ENCODE measurements around the gene PLAGL1.

PLAGL1 gene

DNA sequence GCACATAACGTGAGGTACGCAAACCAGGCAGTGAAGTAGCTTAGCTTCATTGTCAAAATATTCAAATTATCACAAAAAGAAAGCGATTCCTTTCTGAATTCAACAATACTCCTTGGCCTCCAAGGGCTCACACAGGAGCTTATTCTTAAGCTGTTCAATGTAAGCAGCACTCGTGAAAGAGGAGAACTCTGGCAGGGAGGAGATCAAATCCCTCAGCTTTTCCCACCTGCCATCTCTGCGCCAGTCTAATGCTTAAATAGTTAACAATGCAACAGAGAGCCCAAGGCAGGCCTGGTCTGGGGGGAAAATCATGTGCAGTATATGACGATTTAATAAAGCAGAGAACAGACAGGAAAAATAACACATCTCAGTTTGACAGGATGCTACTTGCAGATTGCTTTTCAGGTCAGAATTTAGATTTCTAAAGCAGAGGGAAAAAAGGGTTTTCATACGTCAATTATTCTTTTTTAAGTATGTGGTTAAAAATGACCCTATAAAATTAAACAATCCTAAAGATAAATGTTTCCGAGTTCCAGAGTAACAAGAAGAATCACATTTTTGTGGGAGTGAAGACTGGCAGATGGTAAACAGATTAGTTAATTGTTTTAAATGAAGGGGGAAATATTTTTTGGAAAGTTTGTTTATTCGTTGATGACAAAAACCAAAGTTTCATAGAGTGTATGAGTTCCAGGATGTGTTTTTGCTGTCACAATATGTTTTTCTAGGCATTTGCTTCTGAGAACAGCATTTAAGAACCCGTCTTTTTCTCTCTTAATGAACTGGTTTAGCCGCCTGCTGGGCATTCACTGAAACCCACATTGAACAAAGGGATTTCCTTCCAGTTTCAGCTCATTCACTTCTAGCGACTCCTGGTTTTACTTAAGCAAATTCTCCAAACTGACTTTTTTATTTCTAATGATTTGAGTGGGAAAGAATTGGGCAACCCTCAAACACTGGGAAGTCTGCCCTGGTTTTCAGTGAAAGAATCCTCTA lies 45.9 kb downstream of the PLAGL1 start:
- no peak for TF ChIP-seq POLR2A (IDR thresholded peaks at IDR 0.05; ENCODE audit: low read depth, low read length)
- TF ChIP-seq POLR2AphosphoS5 (IDR thresholded peaks at IDR 0.05; ENCODE audit: low read depth, low read length), result no peak
- no peak for TF ChIP-seq TAF1 (IDR thresholded peaks at IDR 0.05; ENCODE audit: borderline replicate concordance, low read depth, low read length)
- DNase-seq (ENCODE audit: insufficient read length) (no peak), FAIRE-seq (no peak)

DNA sequence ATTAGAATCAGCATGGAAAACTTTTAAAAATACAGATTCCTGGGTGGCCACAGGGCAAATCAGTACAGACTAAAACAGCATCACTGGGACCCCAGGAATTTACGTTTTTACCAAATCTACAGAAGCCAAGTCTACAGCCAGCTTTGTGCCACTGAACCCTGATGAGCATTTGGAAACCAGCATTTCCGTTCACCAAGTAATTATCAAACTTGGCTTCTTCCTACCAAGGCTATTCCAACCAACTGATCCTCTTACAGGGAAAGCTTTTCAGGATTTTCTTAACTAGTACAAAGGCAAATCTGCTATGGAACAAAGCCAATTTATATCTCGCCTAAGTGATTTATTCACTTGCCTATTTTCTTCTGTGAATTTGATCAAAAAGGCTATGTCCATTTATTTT lies 47.0 kb downstream of the PLAGL1 start:
- DNase-seq (ENCODE audit: insufficient read length) (no peak), FAIRE-seq (no peak)
- TF ChIP-seq POLR2AphosphoS5 (IDR thresholded peaks at IDR 0.05; ENCODE audit: low read depth, low read length) (no peak), TAF1 (IDR thresholded peaks at IDR 0.05; ENCODE audit: borderline replicate concordance, low read depth, low read length) (no peak), POLR2A (IDR thresholded peaks at IDR 0.05; ENCODE audit: low read depth, low read length) (no peak)

DNA sequence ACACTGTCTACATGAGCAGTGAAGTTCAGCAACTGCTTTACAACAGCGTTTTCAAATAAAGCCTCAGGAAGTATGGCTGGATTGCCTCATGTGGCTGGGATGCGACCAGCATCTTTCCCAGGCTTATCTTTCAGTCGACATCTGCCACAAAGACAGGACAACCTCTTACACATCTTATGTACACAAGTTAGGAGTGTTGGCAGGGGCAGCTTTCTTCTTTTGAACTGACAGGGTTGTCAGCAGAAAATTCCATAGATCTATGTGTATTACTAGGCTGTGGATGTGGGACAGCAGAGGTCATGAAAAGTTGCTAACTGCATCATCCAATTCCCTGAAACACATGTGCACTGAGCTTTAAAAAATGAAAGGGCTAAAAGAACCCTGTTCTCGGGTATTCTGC lies 48.1 kb downstream of the PLAGL1 start:
- TF ChIP-seq POLR2AphosphoS5 (IDR thresholded peaks at IDR 0.05; ENCODE audit: low read depth, low read length), result no peak
- TF ChIP-seq POLR2A (IDR thresholded peaks at IDR 0.05; ENCODE audit: low read depth, low read length), result no peak
- TF ChIP-seq TAF1 (IDR thresholded peaks at IDR 0.05; ENCODE audit: borderline replicate concordance, low read depth, low read length), result no peak
- no peak for DNase-seq (ENCODE audit: insufficient read length)

DNA sequence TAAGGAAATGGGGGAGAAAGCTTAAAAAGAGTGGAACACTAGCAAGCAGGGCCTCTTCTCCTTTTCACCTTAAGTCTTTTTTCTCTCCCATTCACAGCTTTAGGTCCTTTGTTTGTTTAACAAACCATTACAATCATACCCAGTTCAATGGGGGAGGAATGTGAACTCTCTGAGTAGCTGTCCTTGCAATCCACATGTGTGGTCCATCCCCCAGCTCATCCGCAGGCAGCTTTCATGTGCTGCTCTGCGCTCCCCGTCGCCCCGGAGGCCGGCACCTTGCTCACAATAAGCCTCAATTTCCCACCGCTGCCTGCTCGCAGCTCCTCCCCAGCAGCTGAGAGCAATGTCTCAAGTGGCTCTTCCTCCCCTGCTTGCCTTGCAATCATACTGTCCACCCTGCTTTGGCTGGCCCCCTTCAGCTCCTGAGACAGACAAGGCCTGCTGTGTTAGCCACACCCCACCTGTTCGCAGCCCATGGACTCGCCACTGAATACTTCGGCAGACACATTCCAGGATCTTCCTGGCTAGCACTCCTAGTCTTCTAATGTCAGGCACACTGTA lies 49.1 kb downstream of the PLAGL1 start:
- no peak for FAIRE-seq
- TF ChIP-seq TAF1 (IDR thresholded peaks at IDR 0.05; ENCODE audit: borderline replicate concordance, low read depth, low read length), result no peak
- TF ChIP-seq POLR2A (IDR thresholded peaks at IDR 0.05; ENCODE audit: low read depth, low read length), result no peak
- DNase-seq (ENCODE audit: insufficient read length), result no peak

More for the DNA sequence above, 48.1 kb downstream of the PLAGL1 start:
- FAIRE-seq, result no peak

DNA sequence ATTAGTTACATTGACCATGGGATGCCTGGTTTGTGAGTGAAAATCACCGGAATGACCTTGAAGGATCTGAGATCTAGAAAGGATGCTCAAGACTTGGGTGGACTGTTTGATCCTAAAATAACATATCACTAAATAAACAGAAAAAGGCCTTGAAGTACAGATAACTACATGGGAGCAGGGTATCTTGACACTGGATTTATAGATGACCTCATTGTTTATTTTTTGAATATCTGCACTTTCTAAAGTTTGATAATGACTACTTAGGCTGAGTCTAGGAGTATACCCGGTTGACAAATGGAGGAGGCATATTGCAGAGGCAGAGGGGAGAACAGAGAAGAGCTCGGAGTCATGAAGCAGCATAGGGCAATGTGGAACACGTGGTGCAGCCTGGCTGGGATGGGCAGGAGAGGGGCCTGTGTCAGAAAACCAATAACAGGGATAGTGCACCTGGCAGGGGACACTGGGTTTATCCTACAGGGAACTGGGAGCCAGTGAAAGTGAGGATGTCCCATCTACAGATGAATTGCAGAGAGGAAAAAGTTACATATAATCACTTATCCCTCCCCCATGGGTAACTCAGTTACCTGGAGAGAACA lies 50.3 kb downstream of the PLAGL1 start:
- FAIRE-seq (no peak), DNase-seq (ENCODE audit: insufficient read length) (no peak)
- TF ChIP-seq TAF1 (IDR thresholded peaks at IDR 0.05; ENCODE audit: borderline replicate concordance, low read depth, low read length) (no peak), POLR2AphosphoS5 (IDR thresholded peaks at IDR 0.05; ENCODE audit: low read depth, low read length) (no peak), POLR2A (IDR thresholded peaks at IDR 0.05; ENCODE audit: low read depth, low read length) (no peak)

DNA sequence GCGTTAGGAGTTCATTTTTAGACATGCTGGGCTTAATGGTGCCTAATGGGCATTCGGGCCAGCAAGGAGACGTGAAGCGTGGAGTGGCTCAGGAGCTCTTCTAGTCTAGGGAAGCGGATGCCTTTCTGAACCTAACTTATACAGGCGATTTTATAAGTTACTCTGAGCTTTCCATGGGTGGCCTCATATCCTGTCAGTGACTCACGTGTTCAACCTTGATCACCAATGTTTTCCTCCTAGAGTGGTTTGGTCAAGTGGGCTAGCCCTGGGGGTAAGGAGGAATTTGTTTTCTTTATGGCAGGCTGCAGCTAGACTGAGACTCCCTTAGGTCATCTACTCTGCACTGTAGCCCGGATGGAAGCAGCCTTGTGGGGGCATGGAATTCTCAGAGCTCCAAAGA lies 52.1 kb downstream of the PLAGL1 start:
- no peak for DNase-seq (ENCODE audit: insufficient read length)
- no peak for TF ChIP-seq POLR2AphosphoS5 (IDR thresholded peaks at IDR 0.05; ENCODE audit: low read depth, low read length)
- no peak for TF ChIP-seq TAF1 (IDR thresholded peaks at IDR 0.05; ENCODE audit: borderline replicate concordance, low read depth, low read length)
- TF ChIP-seq POLR2A (IDR thresholded peaks at IDR 0.05; ENCODE audit: low read depth, low read length), result no peak
- no peak for FAIRE-seq

DNA sequence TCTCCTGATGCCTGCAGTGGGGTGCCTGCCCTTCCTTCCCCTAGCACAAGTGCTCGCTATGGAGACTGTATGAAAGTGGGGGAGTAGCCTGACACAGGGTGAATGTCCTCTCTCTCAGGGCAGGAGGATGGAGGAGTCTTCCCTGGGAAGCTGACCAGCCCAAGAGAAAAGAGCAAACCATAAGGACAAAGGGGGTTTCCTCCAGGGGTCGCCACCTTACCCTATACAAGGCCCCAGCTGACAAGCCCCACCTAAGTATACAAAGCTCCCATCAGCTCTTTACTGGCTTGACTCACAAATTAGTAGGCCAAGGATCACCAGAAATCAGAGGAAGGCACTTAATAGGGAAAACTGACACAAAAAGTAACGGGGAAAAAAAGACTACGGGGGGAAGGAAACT lies 54.1 kb downstream of the PLAGL1 start:
- DNase-seq (ENCODE audit: insufficient read length) (no peak), FAIRE-seq (no peak)
- TF ChIP-seq TAF1 (IDR thresholded peaks at IDR 0.05; ENCODE audit: borderline replicate concordance, low read depth, low read length) (no peak), POLR2AphosphoS5 (IDR thresholded peaks at IDR 0.05; ENCODE audit: low read depth, low read length) (no peak), POLR2A (IDR thresholded peaks at IDR 0.05; ENCODE audit: low read depth, low read length) (no peak)

DNA sequence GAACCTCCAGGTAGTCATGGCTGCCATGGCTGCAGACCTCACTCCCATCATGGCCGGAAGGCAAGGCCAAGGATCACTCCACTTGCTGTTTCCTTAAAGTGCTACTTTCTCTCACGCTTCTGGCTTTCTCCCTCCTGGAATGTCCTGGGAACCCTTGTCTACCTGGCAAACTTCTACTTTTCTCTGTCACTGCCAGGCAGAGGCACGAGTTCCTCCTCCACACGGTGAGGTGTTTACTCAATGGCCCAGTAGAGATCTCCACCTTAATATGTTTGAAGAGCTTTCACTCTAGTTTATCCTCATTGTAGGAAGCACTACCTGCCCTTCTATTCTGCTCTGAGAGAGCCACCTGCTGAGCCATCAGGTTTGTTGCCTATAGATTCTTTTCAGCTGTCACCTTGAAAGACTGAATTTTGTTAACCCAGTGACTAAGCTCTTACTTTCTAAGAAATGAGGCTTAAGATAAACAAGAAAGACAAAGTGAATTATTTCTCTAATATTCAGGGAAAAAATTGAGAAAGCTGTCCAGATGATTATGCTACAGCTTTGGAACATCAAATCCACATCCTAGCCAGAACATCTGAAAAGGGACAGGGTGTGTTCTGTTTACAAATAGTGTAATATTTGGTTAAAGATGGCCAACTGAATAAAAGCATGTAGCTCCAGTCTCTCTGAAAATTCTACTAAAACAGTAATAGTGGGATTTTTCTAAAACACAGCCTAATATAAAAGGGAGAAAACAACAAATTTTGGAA lies 54.9 kb downstream of the PLAGL1 start:
- no peak for FAIRE-seq
- DNase-seq (ENCODE audit: insufficient read length), result no peak
- TF ChIP-seq POLR2A (IDR thresholded peaks at IDR 0.05; ENCODE audit: low read depth, low read length) (no peak), TAF1 (IDR thresholded peaks at IDR 0.05; ENCODE audit: borderline replicate concordance, low read depth, low read length) (no peak), POLR2AphosphoS5 (IDR thresholded peaks at IDR 0.05; ENCODE audit: low read depth, low read length) (no peak)

DNA sequence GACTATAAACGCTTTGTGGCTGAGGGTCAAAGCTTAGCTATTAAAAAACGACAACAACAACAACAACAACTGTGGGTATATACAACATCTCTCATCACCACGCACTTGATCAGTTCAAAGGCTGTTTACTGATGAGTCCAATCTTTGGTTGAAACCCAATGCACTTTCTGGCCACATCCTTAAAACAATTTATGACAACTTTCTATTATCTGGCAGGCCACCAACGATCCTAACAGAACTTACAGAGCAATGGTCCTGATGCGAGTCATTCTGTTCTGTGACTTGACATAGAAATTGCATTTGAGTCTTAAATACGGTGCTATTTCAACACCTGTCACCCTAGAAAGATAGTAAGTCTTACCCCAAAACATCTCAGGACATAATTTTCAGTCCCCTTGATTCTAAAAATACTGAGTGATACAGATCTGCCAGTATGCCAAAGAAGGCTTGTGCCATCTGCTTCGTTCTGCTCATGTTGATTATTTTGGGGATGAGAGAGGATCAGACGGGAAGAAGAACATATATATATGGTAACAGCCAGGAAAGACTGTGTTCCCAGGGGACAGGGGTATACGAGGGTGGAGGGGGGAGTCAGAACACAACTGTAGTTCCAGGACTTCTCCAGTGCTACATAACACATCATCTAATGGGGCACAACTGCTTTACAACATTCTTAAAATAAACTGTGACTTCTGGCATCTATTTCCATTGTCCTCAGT lies 55.8 kb downstream of the PLAGL1 start:
- no peak for FAIRE-seq

DNA sequence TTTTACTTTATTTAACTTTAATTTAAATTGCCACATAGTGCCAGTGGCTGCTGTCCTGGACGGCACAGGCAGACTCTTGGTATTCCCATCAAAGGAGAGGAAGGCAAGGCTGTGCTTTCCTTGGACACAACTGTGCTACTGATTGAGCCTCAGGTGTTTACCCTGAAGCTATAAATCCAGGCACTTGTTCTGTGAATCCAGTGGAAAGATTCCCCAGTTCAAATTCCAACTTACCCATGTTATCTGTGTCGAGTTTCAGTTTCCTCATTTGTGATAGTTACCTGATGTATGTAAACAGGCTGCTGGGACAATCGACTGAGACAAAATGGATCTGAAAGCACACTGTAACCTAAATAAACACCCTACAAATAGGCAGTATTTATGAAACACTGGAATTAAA lies 57.2 kb downstream of the PLAGL1 start:
- FAIRE-seq, result no peak
- no peak for TF ChIP-seq POLR2A (IDR thresholded peaks at IDR 0.05; ENCODE audit: low read depth, low read length)
- TF ChIP-seq POLR2AphosphoS5 (IDR thresholded peaks at IDR 0.05; ENCODE audit: low read depth, low read length), result no peak
- no peak for TF ChIP-seq TAF1 (IDR thresholded peaks at IDR 0.05; ENCODE audit: borderline replicate concordance, low read depth, low read length)

More for the DNA sequence above, 55.8 kb downstream of the PLAGL1 start:
- no peak for TF ChIP-seq TAF1 (IDR thresholded peaks at IDR 0.05; ENCODE audit: borderline replicate concordance, low read depth, low read length)
- no peak for TF ChIP-seq POLR2AphosphoS5 (IDR thresholded peaks at IDR 0.05; ENCODE audit: low read depth, low read length)
- no peak for TF ChIP-seq POLR2A (IDR thresholded peaks at IDR 0.05; ENCODE audit: low read depth, low read length)
- no peak for DNase-seq (ENCODE audit: insufficient read length)

More for the DNA sequence above, 57.2 kb downstream of the PLAGL1 start:
- no peak for DNase-seq (ENCODE audit: insufficient read length)
